Measurements from ENCODE around the gene CLIC5.

The CLIC5 gene

DNA sequence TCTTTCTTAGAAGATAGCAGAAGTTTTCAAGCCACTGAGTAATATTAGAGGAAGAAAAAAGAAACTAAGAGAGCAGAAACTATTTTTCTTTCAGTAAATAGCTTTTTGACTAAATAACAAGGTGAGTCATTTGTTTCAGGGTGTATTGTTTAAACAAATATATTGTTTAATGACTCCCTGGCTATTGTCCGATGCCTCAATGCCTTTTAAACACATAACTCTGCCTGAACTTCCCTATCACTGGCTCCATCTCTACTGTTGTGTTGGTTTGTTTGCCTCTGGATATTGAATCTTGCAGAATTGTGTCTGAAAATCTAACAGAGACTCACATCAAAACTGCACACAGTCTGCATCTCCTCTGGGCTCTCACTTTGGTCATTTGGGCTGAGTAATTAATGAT is 19.6 kb upstream of the CLIC5 start:
- DNase-seq (ENCODE audit: low read depth), result no peak

GRCh38 chr6:46032110-46032998 is 16.7 kb upstream of the CLIC5 start:
- no peak for DNase-seq (ENCODE audit: low read depth)

DNA sequence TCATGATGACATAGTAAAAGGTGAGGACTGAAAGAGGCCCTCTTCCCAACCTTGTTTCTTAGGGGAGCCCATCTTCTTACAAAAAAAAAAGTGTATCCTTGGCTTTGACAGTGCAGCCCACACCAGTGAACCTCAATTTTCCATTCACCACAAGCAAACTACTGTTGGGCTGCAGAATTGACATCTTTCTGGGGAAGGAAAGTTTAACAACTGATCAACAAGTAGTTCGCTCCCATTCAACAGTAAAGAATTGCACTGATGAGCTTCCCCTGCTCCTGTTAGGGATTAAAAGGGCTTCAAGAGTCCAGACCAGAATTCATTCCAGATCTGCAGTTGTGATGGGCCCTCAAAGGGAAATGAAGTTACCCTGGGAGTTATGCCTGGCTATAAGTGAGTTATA is 13.9 kb upstream of the CLIC5 start:
- no peak for DNase-seq (ENCODE audit: low read depth)

- DNase-seq (ENCODE audit: low read depth), result no peak
These were observed 10.6 kb upstream of the CLIC5 start for GRCh38 chr6:46026307-46026706.

- no peak for DNase-seq (ENCODE audit: low read depth)
These were observed 9.9 kb upstream of the CLIC5 start for GRCh38 chr6:46025573-46025972.

DNA sequence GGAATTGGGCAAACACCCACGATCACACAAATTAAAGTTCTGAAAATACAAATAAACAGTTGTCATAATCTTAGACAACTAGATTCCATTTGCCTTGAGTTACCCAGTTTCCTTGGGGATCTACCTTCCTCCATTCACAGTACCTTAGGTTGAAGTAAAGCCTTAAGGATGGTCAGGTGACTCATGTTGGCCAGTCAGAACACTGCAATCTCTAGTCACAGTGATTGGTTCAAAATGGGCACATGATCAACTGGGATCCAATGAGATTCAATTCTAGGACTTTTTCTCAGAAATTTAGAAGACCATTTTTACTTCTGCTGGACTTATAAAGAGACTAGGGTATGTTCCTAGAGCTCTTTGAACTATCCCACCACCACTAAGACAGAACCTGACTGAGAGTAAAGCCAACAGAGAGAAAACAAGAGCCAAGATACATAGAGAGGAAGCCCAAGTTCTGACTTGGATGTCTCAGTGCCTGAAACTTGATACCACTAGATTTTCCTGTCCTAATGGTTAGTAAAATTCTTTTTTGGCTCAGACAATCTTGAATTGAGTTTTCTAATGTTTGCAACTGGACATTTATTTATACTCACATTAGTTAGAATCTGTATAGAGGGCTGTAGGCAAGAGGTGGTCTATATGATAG is 8.6 kb upstream of the CLIC5 start:
- no peak for DNase-seq (ENCODE audit: low read depth)

GRCh38 chr6:46023216-46023915 is 7.7 kb upstream of the CLIC5 start:
- DNase-seq (ENCODE audit: low read depth), result peak; percentile 32

GRCh38 chr6:46022106-46022948 is 6.7 kb upstream of the CLIC5 start:
- DNase-seq (ENCODE audit: low read depth), result no peak

GRCh38 chr6:46017726-46018125 is 2.1 kb upstream of the CLIC5 start:
- no peak for DNase-seq (ENCODE audit: low read depth)

DNA sequence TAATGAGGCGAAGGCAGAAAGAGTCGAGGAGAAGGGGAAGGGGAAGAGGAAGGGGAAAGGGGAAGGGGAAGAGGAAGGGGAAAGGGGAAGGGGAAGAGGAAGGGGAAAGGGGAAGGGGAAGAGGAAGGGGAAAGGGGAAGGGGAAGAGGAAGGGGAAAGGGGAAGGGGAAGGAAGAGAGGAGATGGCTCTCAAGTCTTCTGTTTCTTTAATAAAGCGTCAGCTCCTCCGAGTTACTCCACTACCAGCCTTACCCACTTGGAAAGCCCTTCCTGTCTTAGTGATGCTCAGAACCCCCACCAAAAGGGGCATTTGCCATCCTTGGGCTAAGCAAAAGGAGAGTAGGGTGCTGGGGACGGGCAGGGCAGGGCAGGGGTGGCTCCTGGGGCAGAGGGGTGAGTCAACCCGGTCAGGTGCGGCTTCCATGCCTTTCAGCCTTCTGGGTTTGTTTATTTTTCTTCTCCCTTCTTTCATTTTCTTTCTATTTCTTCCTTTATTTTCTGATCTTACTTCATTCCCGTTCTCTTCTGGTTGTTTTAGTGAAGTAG is 476 bp upstream of the CLIC5 start:
- DNase-seq (ENCODE audit: low read depth), result no peak

- no peak for DNase-seq (ENCODE audit: low read depth)
These were observed 1.0 kb downstream of the CLIC5 start for GRCh38 chr6:46014511-46015118.

GRCh38 chr6:46014046-46014445 is 1.6 kb downstream of the CLIC5 start:
- no peak for DNase-seq (ENCODE audit: low read depth)

- no peak for DNase-seq (ENCODE audit: low read depth)
These were observed 2.0 kb downstream of the CLIC5 start for GRCh38 chr6:46013639-46014038.

GRCh38 chr6:46012834-46013233 is 2.8 kb downstream of the CLIC5 start:
- no peak for DNase-seq (ENCODE audit: low read depth)

- no peak for DNase-seq (ENCODE audit: low read depth)
These were observed 4.2 kb downstream of the CLIC5 start for GRCh38 chr6:46011188-46012085.

GRCh38 chr6:46010771-46011170 is 4.9 kb downstream of the CLIC5 start:
- DNase-seq (ENCODE audit: low read depth), result no peak

DNA sequence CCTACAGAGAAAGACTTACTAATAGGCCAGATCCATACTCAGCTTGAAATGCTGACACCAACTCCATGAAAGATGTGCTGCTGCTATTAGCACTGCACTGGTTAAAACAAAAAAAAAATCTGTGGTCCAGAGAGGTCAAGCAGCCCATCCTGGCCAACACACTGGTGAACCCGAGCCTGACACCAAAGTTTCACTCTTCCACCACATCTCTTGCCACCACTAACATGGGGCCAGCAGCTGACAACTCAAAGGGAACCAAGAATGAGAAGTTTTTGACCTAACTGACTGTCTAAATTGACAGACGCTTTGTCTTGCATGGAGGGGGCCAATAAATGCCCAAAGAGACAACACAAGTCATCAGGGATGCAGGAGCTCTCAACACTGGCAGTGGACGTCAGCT is 5.4 kb downstream of the CLIC5 start:
- DNase-seq (ENCODE audit: low read depth), result no peak

DNA sequence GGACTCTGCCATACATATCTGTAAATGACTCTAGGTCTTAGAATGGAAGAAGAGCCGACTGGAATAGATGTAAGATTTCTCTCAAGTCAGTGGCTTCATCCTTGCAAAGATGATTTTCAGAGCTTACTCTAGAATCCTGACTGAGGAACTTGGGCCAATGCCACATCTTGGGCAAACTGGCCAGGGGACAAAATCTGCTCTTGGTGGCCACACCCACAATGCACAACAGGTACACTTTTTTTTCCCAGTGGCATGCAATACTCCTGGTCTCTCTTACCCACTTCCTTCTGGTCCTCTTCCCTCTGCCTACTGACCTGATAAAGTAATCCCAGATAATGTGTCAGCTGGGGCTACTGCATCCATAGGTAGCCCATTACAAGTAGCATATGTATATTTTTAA is 13.4 kb downstream of the CLIC5 start:
- DNase-seq (ENCODE audit: low read depth), result no peak

- no peak for DNase-seq (ENCODE audit: low read depth)
These were observed 14.8 kb downstream of the CLIC5 start for GRCh38 chr6:46000905-46001304.

GRCh38 chr6:45998524-45998923 is 17.1 kb downstream of the CLIC5 start:
- no peak for DNase-seq (ENCODE audit: low read depth)
